HG02763 (cell line): ENCODE results near the gene SLIT1.

Source experiments
- ATAC-seq: cut with Tn5 transposase; IDR thresholded peaks from one replicate; pipeline ENCODE4 v1.9.1; 2021; ENCODE audit warnings: mild to moderate bottlenecking, moderate library complexity; ENCODE audit not compliant: unreplicated experiment

SLIT1 gene

GRCh38 chr10:97066877-97067555 lies 118.7 kb downstream of the SLIT1 start:
- no peak for ATAC-seq

- ATAC-seq: no peak
These were observed 119.8 kb downstream of the SLIT1 start for GRCh38 chr10:97065686-97066660.

- no peak for ATAC-seq
These were observed 120.6 kb downstream of the SLIT1 start for GRCh38 chr10:97065128-97065527.

GRCh38 chr10:97063983-97064837 lies 121.5 kb downstream of the SLIT1 start:
- ATAC-seq: no peak

GRCh38 chr10:97063271-97063982 lies 122.3 kb downstream of the SLIT1 start:
- ATAC-seq: no peak

GRCh38 chr10:97062456-97062855 lies 123.3 kb downstream of the SLIT1 start:
- ATAC-seq: no peak

GRCh38 chr10:97062046-97062445 lies 123.7 kb downstream of the SLIT1 start:
- no peak for ATAC-seq

- ATAC-seq: no peak
These were observed 124.3 kb downstream of the SLIT1 start for GRCh38 chr10:97061423-97061822.

- no peak for ATAC-seq
These were observed 125.2 kb downstream of the SLIT1 start for GRCh38 chr10:97060441-97061084.

- no peak for ATAC-seq
These were observed 125.9 kb downstream of the SLIT1 start for GRCh38 chr10:97059872-97060205.

GRCh38 chr10:97059006-97059871 lies 126.5 kb downstream of the SLIT1 start:
- ATAC-seq: no peak

GRCh38 chr10:97058521-97058920 lies 127.2 kb downstream of the SLIT1 start:
- no peak for ATAC-seq

- no peak for ATAC-seq
These were observed 128.1 kb downstream of the SLIT1 start for GRCh38 chr10:97057491-97058235.

- ATAC-seq: no peak
These were observed 129.6 kb downstream of the SLIT1 start for GRCh38 chr10:97056003-97056630.

GRCh38 chr10:97053276-97053675 lies 132.5 kb downstream of the SLIT1 start:
- no peak for ATAC-seq

- no peak for ATAC-seq
These were observed 134.7 kb downstream of the SLIT1 start for GRCh38 chr10:97050956-97051496.

- ATAC-seq: no peak
These were observed 135.5 kb downstream of the SLIT1 start for GRCh38 chr10:97050205-97050745.
